K562 (cell line): ENCODE measurements around the gene MAD1L1. TPM values are rescaled to one million over a fixed set of nuclear protein-coding genes. Genes with fewer than 3 reads are reported as not detected.

Experiments
- ATF1 ChIP-seq, 2 experiments: fragments of 450-650 bp in 1 of 2; IDR thresholded peaks; 2 replicates each; pipeline ENCODE4 v1.6.1; 2016; ENCODE audit warnings: missing compliant biosample characterization in 1 of 2, missing genetic modification characterization in 1 of 2
- BCOR ChIP-seq: fragments of 450-650 bp; IDR thresholded peaks from 2 replicates; pipeline ENCODE4 v1.6.1; 2016
- CHD1 ChIP-seq: fragments of 200-600 bp; sonication (generic); IDR thresholded peaks from one replicate; pipeline ENCODE4 v1.6.1; 2012; ENCODE audit warnings: mild to moderate bottlenecking, moderate library complexity, low read length, inconsistent platforms
- CREM ChIP-seq: IDR thresholded peaks from 2 replicates; pipeline ENCODE4 v1.6.1; 2014; ENCODE audit warnings: antibody characterized with exemption, low read depth
- DIDO1 ChIP-seq: fragments of 450-650 bp; IDR thresholded peaks from 2 replicates; pipeline ENCODE4 v1.6.1; 2016; ENCODE audit warnings: low read depth, missing biosample characterization, missing genetic modification characterization
- ESRRA ChIP-seq: fragments of 450-650 bp; IDR thresholded peaks from 2 replicates; pipeline ENCODE4 v1.6.1; 2014; ENCODE audit warnings: low read depth, mild to moderate bottlenecking, moderate library complexity, borderline replicate concordance
- GATAD2A ChIP-seq: fragments of 450-650 bp; IDR thresholded peaks from 2 replicates; pipeline ENCODE4 v1.6.1; 2017
- HSF4 ChIP-seq: fragments of 250-450 bp; sonication (Bioruptor Pico); IDR thresholded peaks from 2 replicates; pipeline ENCODE4 v2.1.2; 2022; ENCODE audit warnings: mild to moderate bottlenecking, moderate library complexity, borderline replicate concordance
- KDM1A ChIP-seq, 2 experiments: fragments of 450-650 bp; IDR thresholded peaks; 2 replicates each; pipeline ENCODE4 v1.6.1; 2016; ENCODE audit warnings: mild to moderate bottlenecking in 2 of 2
- KHSRP ChIP-seq: fragments of 450-650 bp; IDR thresholded peaks from 2 replicates; pipeline ENCODE4 v1.6.1; 2017
- LEF1 ChIP-seq: fragments of 450-650 bp; IDR thresholded peaks from 2 replicates; pipeline ENCODE4 v1.6.1; 2016; ENCODE audit warnings: mild to moderate bottlenecking
- MAFK ChIP-seq: IDR thresholded peaks from 2 replicates; pipeline ENCODE4 v1.6.1; 2011; ENCODE audit warnings: low read length, improper control_type of control experiment
- POLR2G ChIP-seq: fragments of 200-400 bp; formaldehyde crosslinking; IDR thresholded peaks from 2 replicates; pipeline ENCODE4 v1.6.1; 2017; ENCODE audit warnings: low read depth, mild to moderate bottlenecking, antibody characterized with exemption, low read length, moderate library complexity
- PTTG1 ChIP-seq: fragments of 450-650 bp; IDR thresholded peaks from 2 replicates; pipeline ENCODE4 v1.6.1; 2016; ENCODE audit warnings: low read depth, mild to moderate bottlenecking, missing genetic modification characterization, missing compliant biosample characterization
- RCOR1 ChIP-seq, 2 experiments: IDR thresholded peaks; 2 replicates each; pipeline ENCODE4 v1.6.1; 2012; ENCODE audit warnings: low read depth in 2 of 2, low read length in 2 of 2, borderline replicate concordance in 1 of 2, improper control_type of control experiment in 1 of 2
- SMAD4 ChIP-seq: fragments of 250-450 bp; sonication (Bioruptor Pico); conservative IDR thresholded peaks from 2 replicates; pipeline ENCODE4 v1.8.0; 2021; ENCODE audit warnings: inconsistent platforms, mild to moderate bottlenecking, moderate library complexity
- ZNF253 ChIP-seq: fragments of 250-450 bp; sonication (Bioruptor Pico); conservative IDR thresholded peaks from 2 replicates; pipeline ENCODE4 v1.6.1; 2021; ENCODE audit warnings: mild to moderate bottlenecking
- ZNF311 ChIP-seq: fragments of 250-450 bp; sonication (Bioruptor Pico); IDR thresholded peaks from 2 replicates; pipeline ENCODE4 v1.4.0; 2020; ENCODE audit warnings: mild to moderate bottlenecking, moderate library complexity
- ZNF583 ChIP-seq: fragments of 250-450 bp; sonication (Bioruptor Pico); IDR thresholded peaks from 2 replicates; pipeline ENCODE4 v1.4.0; 2020
- ZNF584 ChIP-seq: fragments of 200-800 bp; sonication (Bioruptor generic); IDR thresholded peaks from 2 replicates; pipeline ENCODE4 v1.6.1; 2016; ENCODE audit warnings: low read depth, mild to moderate bottlenecking, missing genetic modification characterization, missing compliant biosample characterization
- polyA plus RNA-seq, 8 experiments: library from polyadenylated mRNA; depleted of rRNA in 4 of 8; stranded (reverse) in 5 of 8; unstranded in 3 of 8; fragments of >200 nt; fragmentation: Nextera tagmentation in 2 of 8; fragmentation: Illumina TruSeq in 1 of 8; extraction: Ambion mirVana in 2 of 8; extraction: Trizol in 1 of 8; gene quantifications; 2 replicates each; pipeline versions ENCODE4 v1.2.1 to v1.2.3, GENCODE V29; 2011 to 2014; ENCODE audit warnings: inconsistent platforms in 1 of 8, missing spikeins in 1 of 8
- total RNA-seq, 7 experiments: library from RNA; depleted of rRNA in 6 of 7; stranded (reverse); fragments of >200 nt in 6 of 7; fragmentation: Illumina TruSeq in 2 of 7; extraction: Trizol in 2 of 7; gene quantifications; 2 replicates each; pipeline versions ENCODE4 v1.2.1 to v1.2.3, GENCODE V29; 2011 to 2021; ENCODE audit warnings: low replicate concordance in 1 of 7
- TF ChIP-seq, protein P1 (sequence below): fragments of 450-650 bp; IDR thresholded peaks from 2 replicates; pipeline ENCODE4 v1.6.1; 2016; ENCODE audit warnings: low read depth, mild to moderate bottlenecking, moderate library complexity
- TF ChIP-seq, protein P2 (sequence below), 3 experiments: IDR thresholded peaks in 2 of 3; conservative IDR thresholded peaks in 1 of 3; 2 replicates each; pipeline ENCODE4 v1.5.1; 2011 to 2012; ENCODE audit warnings: low read length in 3 of 3, mild to moderate bottlenecking in 3 of 3, control low read depth in 2 of 3, improper control_type of control experiment in 1 of 3, inconsistent platforms in 1 of 3, low read depth in 1 of 3, mixed read lengths in 1 of 3, moderate library complexity in 1 of 3; ENCODE audit not compliant: insufficient read depth in 2 of 3
- TF ChIP-seq, protein P3 (sequence below): conservative IDR thresholded peaks from 2 replicates; pipeline ENCODE4 v1.6.1; 2011; ENCODE audit warnings: low read depth, mild to moderate bottlenecking, low read length; ENCODE audit not compliant: control insufficient read depth
- TF ChIP-seq, protein P4 (sequence below): IDR thresholded peaks from 3 replicates; pipeline ENCODE4 v1.6.1; 2011; ENCODE audit warnings: borderline replicate concordance, mild to moderate bottlenecking, moderate library complexity; ENCODE audit not compliant: insufficient read length; ENCODE audit errors: extremely low read depth

The MAD1L1 gene
- total and polyA plus RNA-seq, 9 of the 15 experiments (the other 6 are each of a cell fraction or from before 2014, with no cell fraction given), result 1.7 to 89.7 (median 18.0) TPM

- TF ChIP-seq ATF1 (CRISPR knock-in tag; IDR thresholded peaks at IDR 0.05), result no peak
- no peak for TF ChIP-seq ATF1 (tag; IDR thresholded peaks at IDR 0.05)
- no peak for TF ChIP-seq ZNF311 (CRISPR knock-in tag)
- TF ChIP-seq MAFK, result no peak
- TF ChIP-seq, protein P1, sequence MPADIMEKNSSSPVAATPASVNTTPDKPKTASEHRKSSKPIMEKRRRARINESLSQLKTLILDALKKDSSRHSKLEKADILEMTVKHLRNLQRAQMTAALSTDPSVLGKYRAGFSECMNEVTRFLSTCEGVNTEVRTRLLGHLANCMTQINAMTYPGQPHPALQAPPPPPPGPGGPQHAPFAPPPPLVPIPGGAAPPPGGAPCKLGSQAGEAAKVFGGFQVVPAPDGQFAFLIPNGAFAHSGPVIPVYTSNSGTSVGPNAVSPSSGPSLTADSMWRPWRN, result no peak
- no peak for TF ChIP-seq ZNF583 (CRISPR knock-in tag)
- peak; percentile 85 for TF ChIP-seq BCOR
- TF ChIP-seq ZNF584, result peak; percentile 25; the same call in 1 of the 2 replicates
- TF ChIP-seq, protein P2, sequence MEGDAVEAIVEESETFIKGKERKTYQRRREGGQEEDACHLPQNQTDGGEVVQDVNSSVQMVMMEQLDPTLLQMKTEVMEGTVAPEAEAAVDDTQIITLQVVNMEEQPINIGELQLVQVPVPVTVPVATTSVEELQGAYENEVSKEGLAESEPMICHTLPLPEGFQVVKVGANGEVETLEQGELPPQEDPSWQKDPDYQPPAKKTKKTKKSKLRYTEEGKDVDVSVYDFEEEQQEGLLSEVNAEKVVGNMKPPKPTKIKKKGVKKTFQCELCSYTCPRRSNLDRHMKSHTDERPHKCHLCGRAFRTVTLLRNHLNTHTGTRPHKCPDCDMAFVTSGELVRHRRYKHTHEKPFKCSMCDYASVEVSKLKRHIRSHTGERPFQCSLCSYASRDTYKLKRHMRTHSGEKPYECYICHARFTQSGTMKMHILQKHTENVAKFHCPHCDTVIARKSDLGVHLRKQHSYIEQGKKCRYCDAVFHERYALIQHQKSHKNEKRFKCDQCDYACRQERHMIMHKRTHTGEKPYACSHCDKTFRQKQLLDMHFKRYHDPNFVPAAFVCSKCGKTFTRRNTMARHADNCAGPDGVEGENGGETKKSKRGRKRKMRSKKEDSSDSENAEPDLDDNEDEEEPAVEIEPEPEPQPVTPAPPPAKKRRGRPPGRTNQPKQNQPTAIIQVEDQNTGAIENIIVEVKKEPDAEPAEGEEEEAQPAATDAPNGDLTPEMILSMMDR (IDR thresholded peaks at IDR 0.05 in 2 of 3, conservative IDR thresholded peaks at IDR 0.05 in 1 of 3; ENCODE audit: insufficient read depth in 2 of 3, low read depth in 1 of 3, low read length in 3 of 3), result no peak
- TF ChIP-seq CHD1, result no peak
- TF ChIP-seq, protein P3, sequence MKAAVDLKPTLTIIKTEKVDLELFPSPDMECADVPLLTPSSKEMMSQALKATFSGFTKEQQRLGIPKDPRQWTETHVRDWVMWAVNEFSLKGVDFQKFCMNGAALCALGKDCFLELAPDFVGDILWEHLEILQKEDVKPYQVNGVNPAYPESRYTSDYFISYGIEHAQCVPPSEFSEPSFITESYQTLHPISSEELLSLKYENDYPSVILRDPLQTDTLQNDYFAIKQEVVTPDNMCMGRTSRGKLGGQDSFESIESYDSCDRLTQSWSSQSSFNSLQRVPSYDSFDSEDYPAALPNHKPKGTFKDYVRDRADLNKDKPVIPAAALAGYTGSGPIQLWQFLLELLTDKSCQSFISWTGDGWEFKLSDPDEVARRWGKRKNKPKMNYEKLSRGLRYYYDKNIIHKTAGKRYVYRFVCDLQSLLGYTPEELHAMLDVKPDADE, result no peak
- TF ChIP-seq, protein P4, sequence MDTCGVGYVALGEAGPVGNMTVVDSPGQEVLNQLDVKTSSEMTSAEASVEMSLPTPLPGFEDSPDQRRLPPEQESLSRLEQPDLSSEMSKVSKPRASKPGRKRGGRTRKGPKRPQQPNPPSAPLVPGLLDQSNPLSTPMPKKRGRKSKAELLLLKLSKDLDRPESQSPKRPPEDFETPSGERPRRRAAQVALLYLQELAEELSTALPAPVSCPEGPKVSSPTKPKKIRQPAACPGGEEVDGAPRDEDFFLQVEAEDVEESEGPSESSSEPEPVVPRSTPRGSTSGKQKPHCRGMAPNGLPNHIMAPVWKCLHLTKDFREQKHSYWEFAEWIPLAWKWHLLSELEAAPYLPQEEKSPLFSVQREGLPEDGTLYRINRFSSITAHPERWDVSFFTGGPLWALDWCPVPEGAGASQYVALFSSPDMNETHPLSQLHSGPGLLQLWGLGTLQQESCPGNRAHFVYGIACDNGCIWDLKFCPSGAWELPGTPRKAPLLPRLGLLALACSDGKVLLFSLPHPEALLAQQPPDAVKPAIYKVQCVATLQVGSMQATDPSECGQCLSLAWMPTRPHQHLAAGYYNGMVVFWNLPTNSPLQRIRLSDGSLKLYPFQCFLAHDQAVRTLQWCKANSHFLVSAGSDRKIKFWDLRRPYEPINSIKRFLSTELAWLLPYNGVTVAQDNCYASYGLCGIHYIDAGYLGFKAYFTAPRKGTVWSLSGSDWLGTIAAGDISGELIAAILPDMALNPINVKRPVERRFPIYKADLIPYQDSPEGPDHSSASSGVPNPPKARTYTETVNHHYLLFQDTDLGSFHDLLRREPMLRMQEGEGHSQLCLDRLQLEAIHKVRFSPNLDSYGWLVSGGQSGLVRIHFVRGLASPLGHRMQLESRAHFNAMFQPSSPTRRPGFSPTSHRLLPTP, result no peak
- no peak for TF ChIP-seq RCOR1 (IDR thresholded peaks at IDR 0.05; ENCODE audit: borderline replicate concordance in 1 of 2, low read depth in 2 of 2, low read length in 2 of 2)
- TF ChIP-seq ZNF253, result no peak
- TF ChIP-seq SMAD4 (CRISPR knock-in tag), result no peak
- no peak for TF ChIP-seq DIDO1 (tag)
- TF ChIP-seq POLR2G, result no peak
- TF ChIP-seq HSF4 (CRISPR knock-in tag), result no peak
- no peak for TF ChIP-seq LEF1
- TF ChIP-seq KDM1A (IDR thresholded peaks at IDR 0.05), result peak in 1 of 2 experiments; percentile 83; a peak in 3 of 4 replicates
- no peak for TF ChIP-seq PTTG1
- TF ChIP-seq GATAD2A, result no peak
- TF ChIP-seq CREM, result no peak
- TF ChIP-seq KHSRP, result no peak
- no peak for TF ChIP-seq ESRRA
Measured at GRCh38 chr7:2019461-2019710, 213.4 kb downstream of the MAD1L1 start (continued).
